ENCODE results near the gene AKAP14.
"Not testable (repeated sequence)": the region's sequence is repeated elsewhere in the genome, so short reads cannot be mapped to it uniquely, and the experiment has no call there.

The AKAP14 gene

DNA sequence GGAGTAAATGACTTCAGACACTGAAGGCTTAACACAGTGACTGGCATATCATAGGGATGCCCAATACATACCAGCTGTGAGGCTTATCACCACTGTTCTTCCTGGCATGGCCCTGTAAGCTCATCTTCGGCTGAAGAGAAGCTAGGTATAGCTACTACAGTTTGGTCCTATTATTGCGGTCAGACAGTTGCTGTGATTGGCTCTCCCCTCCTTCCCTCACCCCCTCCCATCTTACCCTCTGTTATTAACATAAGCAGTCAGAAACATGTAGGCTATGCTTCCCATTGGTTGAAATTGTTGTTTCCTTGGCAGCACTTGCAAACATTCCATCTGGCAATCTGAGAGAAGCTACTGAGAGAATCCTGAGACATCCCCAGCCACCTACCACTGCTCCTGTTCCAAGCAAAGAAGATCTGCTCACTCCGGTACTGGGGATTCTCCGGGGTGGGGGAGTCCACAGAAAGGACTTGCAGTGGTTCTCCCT, at the start of gene AKAP14:
TSS of gene AKAP14 (plus strand) at position 51 of the 484 bp plus-strand sequence. CDS start 7,331 bp downstream, outside the sequence.
- no peak for DNase-seq

DNA sequence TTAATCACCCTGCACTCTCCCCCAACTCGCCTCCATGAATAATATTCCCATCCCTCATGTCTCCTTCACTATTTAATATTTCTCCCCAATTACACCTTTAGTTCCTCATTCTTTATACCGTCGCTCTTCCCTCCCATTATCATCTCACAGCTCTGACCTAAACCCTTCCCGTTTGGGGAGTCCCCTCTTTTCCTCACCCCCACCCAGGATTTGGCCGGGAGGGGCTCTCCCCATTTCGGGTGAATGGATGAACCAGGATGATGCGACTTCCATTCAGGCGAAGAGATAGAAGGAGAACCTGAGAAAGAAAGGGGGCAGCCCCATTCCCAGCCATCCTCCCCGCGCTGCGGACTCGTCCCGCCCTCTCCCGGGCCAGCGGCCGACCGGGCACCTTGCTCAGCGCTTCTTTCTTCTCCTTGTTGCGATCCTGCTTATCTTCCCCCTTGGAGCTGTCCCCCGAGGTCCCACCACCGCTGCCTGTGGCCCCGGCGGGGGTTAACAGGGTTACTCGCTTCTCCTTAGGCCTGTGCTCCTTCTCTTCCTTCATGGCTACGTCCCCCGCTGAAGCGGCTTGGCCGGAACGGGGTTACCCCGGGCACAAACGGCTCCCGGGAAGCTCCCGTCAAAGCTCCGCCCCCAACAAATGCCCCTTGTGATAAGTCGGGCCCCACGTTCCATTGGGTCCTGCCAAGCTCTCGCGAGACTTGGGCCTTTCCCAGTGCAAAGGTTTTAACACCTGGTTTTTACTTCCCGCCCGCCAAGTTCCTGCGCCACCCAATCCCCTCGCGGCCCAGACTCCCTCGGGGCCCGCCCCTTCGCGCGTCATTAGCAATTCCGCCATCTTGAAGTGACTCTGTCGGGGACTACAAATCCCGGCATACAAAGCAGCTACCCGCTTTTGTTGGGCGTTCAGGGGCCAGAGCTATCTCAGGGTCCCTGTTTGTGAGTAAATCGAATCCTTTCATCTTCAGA, 43.0 kb upstream of the AKAP14 start, which contains the start of gene UPF3B:
TSS of gene UPF3B (minus strand) at position 582 of the 972 bp plus-strand sequence. CDS start at position 547, 35 bp downstream.
- DNase-seq: peak; percentile 97

DNA sequence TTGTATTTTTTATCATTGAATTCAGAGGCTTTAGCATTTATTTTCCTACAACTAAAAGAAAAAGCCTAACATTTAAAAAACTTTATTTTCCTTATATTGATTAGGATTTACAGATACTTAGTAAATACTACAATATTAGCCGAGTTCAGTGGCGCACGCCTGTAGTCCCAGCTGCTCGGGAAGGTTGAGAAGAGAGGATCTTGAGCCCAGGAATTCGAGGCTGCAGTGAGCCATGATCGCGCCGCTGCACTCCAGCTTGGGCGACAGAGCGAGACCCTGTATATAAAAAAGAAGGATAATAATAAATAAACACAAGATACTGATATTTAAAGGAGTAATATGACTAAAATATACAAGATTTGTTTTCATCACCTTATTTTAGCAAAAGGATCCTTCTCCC, 42.2 kb upstream of the AKAP14 start:
- DNase-seq: no peak

DNA sequence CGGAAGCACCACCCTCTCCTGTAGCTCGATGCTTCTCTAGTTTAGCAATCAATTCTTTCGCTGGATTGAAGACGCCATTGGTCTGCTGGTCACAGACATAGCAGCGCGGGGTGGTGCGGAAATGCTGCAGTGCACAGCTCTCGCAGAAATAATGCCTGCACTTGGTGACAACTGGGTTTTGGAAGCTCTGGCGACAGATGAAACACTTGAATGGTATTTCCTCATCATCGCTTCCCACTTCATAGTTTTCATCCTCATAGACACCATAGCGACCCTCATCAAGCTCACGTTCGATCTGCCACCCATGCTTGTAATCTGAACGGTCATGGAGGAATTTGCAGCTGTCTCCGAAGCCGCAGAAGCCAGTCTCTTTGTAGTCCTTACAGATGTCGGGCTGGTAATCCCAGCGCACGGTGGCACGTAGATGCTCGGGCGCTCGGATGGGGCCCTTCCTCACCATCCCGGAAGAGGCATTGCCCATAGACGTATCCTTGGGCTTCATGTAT, 25.0 kb upstream of the AKAP14 start:
- peak; percentile 35 for DNase-seq

DNA sequence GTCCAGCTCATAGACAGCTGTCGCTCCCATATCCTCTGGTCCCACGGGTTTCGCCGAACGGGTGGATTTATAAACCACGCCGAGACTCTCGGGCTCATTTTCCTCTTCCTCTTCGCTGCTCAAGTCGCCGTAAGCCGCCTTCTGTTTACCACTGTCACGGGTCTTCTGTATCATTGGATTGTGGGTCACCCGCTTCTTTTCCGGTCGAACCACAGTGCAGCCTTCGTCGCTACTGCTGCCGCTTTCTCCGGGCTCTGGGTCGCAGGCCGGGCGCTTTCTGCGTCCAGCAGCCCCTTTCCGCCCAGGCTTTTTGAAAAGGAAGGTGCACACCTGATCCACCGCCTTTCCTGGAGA, 24.5 kb upstream of the AKAP14 start:
- no peak for DNase-seq

DNA sequence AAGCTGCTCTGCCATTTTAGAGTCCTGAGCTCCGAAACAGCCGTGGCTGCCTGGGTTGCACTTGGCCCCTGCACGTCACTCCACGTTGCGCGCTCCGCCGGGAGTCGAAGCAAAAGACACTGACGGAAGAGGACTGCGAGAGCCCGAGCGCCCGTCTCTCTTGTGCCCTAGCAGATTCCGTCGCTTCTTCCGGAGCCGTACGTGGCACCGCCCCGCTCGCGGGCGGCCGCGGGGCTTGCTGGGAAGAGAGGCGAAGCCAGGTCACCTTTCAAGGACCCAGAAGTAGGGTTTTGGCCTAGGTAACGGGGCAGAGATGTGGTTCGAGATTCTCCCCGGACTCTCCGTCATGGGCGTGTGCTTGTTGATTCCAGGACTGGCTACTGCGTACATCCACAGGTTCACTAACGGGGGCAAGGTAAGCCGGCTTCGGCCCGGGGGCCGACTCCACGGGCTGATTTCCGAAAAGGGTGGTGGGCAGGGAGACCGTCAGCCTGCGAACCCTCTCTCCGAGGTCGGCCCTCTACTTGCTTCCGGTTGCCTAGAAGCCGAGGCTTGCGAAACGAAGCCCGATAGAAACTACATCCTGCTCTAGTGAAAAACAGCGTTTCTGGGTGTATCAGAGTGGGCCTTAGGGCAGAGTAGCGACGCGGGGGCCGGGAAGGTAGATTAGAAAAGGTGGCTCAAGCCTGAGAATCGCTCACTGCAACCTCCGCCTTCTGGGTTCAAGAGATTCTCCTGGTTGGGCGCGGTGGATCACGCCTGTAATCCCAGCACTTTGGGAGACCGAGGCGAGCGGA, 23.9 kb upstream of the AKAP14 start, which contains the start of the genes NDUFA1 and RNF113A:
TSS of gene NDUFA1 (plus strand) at position 234 of the 797 bp plus-strand sequence. CDS start at position 314, 80 bp downstream.
TSS of gene RNF113A (minus strand) at position 135 of the 797 bp plus-strand sequence. CDS start at position 15, 120 bp downstream.
- DNase-seq: peak; percentile 89

DNA sequence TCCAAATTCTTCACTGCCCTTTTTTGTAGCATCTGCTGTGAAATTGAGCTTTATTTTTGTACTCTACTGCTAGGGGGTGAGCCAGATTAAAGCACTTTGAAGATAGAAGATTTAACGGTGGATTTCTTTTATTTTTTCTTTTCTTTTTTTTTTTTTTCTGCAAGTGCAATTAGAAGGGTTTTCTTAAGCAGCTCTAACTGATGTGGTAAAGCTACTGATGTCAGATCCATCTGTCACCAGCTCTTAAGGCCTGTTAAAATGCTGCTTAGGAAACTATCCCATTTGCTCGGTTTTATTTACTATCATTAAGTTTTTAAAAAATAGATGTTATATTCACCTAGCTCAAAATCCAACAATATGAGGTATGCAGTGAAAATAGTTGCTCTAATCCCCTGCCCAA, 17.0 kb upstream of the AKAP14 start:
- DNase-seq: no peak

DNA sequence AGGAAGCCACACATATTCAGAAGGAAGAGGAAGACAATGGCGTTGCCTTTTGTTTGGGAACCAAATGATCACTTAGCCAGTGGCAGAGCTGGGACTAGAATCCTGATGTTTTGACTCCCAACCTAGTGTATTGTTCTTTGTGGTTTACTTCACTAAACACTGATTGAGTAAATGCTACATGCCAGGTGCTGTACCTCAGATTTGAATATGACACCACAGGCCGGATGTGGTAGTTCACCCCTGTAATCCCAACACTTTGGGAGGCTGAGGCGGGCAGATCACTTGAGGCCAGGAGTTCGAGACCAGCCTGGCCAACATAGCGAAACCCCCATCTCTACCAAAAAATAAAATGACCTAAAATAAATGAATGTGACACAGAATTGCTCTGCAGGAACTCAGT, 15.6 kb upstream of the AKAP14 start:
- peak; percentile 10 for DNase-seq

DNA sequence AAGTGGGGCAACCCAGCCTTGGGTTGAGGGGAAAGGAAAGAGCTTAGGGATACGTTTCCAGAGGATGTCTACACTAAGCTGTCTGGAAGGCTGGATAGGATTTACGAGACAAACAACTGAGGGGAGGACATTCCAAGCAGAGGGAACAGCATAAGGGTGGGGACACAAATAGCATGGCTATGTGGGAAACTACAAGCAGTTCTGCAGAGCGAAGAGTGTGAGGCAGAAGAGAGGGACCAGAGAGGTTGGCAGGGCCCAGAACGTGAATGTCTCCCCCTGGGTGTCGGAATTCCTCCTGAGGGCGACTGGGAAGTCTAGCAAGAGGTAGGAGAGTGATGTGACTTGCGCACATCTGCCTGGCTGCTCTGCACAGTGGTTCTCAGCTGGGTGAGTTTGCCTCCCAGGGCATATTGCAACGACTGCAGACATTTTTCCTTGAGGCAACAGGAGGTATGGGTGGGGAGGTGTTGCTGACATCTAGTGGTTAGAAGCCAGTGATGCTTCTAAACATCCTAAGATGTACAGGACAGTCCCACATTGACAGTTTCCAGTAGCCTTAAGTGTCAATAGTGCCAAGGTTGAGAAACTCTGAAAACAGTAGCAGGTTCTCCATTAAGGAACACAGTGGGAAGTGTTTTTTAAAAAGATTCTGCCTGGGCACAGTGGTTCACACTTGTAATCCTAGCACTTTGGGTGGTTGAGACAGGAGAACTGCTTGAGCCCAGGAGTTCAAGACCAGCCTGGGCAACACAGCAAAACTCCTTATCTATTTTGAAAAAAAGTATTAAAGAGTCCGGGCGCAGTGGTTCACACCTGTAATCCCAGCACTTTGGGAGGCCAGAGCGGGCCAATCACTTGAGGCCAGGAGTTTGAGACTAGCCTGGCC, 14.9 kb upstream of the AKAP14 start:
- DNase-seq: peak; percentile 33

DNA sequence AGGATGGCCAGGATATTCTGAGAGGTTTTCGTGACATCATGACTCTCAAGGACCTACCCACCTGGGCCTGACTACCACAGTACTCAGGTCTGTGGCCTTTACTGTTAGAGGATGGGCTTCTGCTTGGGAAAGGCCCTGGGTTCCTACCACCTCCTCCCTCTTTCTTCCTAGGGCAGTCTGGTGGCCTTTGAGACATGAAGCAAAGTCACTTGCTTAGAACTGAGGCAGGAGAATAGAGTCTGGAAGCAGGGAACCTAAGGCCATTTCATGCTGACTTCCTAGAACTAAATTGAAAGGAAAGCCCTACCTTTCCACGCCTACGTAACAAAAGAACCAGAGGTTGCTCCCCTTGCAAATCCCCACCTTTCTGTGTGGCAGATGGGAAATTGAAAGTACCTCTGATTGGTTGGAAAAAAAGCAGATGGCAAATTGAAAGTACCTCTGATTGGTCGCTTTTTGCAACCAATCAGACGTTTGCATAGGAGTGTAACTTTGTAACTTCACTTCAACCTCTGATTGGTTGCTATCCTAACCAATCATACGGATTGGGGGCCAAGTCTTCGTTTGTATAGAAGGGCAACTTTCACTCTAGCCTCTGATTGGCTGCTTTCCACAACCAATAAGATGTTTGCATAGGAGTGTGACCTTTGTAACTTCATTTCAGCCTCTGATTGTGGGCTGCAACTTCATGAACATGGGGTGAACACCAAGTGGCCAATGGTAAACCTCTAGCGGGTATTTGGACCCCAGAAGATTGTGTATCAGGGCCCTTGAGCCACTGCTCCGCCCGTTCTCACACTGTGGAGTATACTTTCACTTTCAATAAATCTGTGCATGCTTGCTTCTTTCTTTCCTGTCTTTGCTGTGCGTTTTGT, 9.9 kb upstream of the AKAP14 start:
- DNase-seq: peak; percentile 65

DNA sequence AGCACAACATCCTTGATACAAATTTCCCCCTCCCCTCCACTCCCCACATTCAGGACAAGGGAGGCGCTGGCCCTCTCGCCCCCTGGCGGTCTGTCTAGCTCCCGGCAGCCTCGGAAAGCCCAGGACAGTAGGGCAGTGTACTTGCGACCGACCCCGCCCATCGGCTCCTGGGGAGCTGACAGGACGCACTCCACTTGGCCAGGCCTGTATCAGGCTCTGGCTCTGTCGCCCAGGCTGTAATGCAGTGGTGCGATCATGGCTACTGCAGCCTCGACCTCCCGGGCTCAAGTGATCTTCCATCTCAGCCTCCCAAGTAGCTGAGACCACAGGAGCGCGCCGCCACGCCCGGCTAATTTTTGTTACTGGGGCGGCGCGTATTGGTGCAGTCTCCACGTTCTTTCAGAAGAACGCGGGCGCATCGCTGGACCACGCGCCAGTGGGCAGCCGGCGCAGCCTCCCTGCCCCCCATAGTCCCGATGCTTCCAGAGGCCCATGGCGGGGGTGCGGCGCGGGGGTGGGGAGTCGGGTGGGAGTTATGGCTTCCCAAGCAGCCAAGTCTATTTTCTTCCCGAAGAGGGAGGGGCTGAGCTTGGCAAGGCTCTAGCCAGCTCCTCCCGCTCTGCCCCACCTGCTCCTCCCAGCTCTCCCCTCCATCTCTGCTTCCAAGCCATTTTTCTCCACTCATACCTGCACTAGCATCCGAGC, 7.8 kb upstream of the AKAP14 start:
- DNase-seq: peak; percentile 52

DNA sequence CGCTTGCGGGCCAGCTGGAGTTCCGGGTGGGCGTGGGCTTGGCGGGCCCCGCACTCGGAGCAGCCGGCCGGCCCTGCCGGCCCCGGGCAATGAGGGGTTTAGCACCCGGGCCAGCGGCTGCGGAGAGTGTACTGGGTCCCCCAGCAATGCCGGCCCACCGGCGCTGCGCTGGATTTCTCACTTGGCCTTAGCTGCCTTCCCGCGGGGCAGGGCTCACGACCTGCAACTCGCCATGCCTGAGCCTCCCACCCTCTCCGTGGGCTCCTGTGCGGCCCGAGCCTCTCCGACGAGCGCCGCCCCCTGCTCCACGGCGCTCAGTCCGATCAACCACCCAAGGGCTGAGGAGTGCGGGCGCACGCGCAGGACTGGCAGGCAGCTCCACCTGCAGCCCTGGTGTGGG, 5.1 kb upstream of the AKAP14 start:
- DNase-seq: not testable (repeated sequence)

DNA sequence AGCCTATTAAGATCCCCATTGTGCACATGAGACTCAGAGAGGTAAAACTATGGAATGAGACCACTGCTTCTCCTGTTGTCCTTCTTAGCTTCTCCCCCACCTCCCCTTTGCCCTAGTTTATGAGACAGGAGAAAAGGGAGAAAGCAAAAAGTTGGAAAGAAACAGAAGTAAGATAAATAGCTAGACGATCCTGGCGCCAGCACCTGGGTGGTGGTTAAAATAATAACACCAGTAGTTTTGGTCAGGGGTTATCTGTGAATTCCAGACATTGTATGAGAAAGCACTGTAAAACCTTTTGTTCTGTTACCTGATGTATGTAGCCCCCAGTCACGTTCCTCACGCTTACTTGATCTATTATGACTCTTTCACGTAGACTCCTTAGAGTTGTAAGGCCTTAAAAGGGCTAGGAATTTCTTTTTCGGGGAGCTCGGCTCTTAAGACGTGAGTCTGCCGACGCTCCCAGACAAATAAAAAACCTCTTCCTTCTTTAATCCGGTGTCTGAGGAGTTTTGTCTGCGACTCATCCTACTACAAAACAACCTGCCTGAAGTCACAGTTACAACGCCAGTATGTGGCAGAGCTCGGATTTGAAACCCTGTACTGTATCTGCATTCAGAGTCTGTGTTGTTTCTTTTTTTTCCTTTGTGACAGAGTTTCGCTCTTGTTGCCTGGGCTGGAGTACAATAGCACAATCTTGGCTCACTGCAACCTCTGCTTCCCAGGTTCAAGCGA, 3.6 kb upstream of the AKAP14 start:
- DNase-seq: not testable (repeated sequence)

DNA sequence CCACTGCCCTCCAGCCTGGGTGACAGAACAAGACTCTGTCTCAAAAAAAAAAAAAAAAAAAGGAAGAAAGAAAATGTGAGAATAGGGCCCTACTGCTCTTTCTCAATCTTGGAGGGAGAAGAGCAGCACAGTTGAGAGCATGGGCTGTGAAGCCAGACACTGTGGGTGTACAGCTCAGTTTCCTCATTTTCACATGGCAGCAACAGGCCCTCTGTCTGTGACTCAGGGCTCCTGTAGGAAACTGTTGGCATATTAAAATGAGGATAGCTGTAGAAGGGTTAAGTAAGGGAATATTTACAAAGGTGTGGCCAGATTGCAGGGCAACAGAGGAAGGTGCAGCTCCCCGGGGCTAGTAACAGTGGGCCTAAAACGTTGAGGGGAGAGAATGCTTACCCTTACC, 3.4 kb downstream of the AKAP14 start:
- DNase-seq: no peak

DNA sequence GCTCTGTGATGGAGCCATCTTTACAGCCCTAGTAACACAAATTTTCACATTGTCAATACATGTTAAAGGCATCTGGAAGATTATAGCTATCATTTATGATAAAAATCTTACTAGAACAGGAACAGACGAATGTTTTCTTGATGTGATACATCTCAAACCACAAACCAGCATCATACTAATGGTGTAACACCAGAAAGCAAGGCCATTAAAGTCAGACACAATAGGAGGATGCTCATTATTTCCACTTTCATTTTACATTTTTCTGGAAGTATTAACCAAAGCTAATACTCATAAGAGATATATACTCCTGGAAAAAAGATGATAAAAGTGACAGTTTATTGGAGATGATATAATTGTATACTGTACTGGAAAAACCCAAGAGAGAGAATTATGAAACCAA, 5.3 kb downstream of the AKAP14 start:
- DNase-seq: no peak

DNA sequence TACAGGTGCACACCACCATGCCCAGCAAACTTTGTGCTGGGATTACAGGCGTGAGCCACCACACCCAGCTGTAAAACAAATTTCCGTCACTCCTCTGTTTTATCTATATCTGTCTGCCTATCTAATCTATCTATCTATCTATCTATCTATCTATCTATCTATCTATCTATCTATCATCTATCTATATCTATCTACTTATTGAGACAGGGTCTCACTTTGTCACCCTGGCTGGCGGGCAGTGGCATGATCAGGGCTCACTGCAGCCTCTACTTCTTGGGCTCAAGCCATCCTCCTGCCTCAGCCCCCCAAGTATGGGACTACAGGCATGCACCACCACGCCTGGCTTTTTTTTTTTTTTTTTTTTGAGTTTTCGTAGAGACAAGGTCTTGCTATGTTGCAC, 20.6 kb downstream of the AKAP14 start:
- DNase-seq: no peak

DNA sequence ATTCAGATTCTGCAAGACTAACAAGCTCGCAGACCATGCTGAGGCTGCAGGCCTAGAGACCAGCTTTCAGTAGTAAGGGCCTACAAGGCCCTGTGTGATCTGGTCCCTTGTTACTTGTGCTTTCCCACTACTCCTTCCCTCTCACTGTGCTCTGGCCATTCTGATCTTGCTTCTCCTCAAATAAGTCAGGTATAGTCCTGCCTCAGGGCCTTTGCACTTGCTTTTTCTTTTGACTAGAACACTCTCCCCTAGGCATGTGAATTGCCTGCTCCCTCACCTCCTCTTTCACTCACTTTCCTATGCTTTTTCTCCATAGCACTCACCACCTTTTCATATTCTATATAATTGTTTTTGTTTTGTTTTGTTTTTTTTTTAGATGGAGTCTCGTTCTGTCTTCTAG, 22.2 kb downstream of the AKAP14 start:
- no peak for DNase-seq

DNA sequence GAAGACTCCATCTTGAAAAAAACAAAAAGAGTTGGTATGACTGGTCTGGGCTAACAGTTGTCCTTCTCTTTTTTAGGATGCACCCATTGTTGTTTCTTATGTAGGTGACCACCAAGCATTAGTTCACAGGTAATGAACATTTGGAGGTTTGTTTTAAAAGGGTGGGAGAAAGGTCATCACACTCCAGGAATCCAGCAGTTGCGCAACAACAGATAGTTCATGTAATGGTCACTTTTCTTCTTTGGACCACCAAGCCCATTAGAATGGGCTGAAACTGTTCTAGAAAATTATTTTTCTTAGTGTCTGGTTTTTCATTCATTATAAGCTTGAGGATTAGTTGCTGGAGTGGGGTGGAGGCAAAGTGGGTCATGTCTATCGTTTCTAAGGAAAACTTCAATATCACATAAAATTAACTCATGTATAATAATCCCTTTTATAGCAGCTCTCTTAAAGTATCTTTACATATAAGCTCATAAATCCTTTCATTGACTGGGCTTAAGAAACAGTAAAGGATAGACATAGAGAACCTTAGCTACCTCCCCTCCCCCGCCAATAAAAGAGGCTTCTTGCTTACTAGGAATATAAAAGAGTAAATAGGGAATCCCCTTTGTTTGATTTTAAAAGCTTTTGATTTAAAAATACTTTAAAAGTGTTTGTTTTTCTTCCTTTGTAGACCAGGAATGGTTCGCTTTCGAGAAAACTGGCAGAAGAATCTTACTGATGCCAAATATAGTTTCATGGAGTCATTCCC, 24.3 kb downstream of the AKAP14 start:
- no peak for DNase-seq

DNA sequence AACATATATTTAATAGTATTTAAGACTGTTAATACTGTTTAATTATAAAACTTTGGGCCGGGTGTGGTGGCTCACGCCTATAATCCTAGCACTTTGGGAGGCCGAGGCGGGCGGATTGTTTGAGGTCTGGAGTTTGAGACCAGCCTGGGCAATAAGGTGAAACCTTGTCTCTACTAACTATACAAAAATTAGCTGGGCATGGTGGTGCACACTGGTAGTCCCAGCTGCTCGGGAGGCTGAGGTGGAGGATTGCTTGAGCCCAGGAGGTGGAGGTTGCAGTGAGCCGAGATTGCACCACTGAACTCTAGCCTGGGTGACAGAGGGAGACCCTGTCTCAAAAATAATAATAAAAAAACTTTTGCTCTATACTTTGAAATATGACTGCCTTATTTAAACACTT, 26.7 kb downstream of the AKAP14 start:
- DNase-seq: not testable (repeated sequence)
